ENCODE measurements around the gene FAM43B.
"Not testable (repeated sequence)": the region's sequence is repeated elsewhere in the genome, so short reads cannot be mapped to it uniquely, and the experiment has no call there.

The FAM43B gene

GRCh38 chr1:20507564-20508410 is 44.6 kb upstream of the FAM43B start, which contains the start of gene MUL1:
Gene MUL1 (minus strand): TSS chr1:20508151. CDS start chr1:20508024, 127 bp downstream.
- Histone ChIP-seq H3K27ac (ENCODE audit: low read length) (0 out of 2 replicates have a peak within 1 kb of the TSS, but pooled peaks have one; percentile 11), H3K4me3 (ENCODE audit: low read length) (peak within 1 kb of the TSS; percentile 94), H4K20me1 (ENCODE audit: insufficient read depth, low read length) (no peaks in the 10 kb centered on the region), H3K4me1 (ENCODE audit: low read length) (peaks cover 16% of the 10 kb centered on the region), H2AFZ (ENCODE audit: low read depth, low read length) (peak within 1 kb of the TSS; percentile 65), H3K9me3 (ENCODE audit: insufficient read depth, low read length) (no peaks in the 10 kb centered on the region), H3K4me2 (ENCODE audit: low read length) (peak within 1 kb of the TSS; percentile 95), H3K36me3 (replicated peaks; ENCODE audit: low read depth, low read length) (no peaks in the 10 kb centered on the region), H3K27me3 (ENCODE audit: low read depth, low read length) (no peaks in the 10 kb centered on the region), H3K79me2 (ENCODE audit: low read length) (peaks cover 24% of the 10 kb centered on the region), H3K9ac (ENCODE audit: low read length) (peak within 1 kb of the TSS; percentile 75)
- TF ChIP-seq EZH2phosphoT487 (IDR thresholded peaks at IDR 0.05; ENCODE audit: low read depth) = no peak

DNA sequence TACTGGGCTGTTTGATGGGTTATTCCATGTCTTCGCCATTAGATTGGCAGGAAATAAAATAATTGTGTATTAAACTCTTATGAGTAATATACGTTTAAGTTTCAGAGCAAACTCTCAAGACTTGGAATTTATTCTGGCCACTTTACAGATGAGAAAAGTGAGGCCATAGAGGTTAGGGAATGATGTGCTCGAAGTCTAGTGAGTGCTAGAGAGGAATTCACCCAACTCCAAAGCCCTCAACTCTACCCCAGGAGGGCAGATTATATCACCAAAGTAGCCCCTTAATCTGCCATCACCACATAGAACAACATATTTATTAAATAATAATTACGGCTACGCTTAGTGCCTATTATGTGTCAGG is 44.0 kb upstream of the FAM43B start:
- Histone ChIP-seq H3K9ac (ENCODE audit: low read length) (peak overlapping the region; percentile 47), H3K4me2 (ENCODE audit: low read length) (peak overlapping the region; percentile 54), H3K9me3 (ENCODE audit: insufficient read depth, low read length) (no peaks in the 10 kb centered on the region), H4K20me1 (ENCODE audit: insufficient read depth, low read length) (no peaks in the 10 kb centered on the region), H3K79me2 (ENCODE audit: low read length) (peaks cover 24% of the 10 kb centered on the region), H3K27me3 (ENCODE audit: low read depth, low read length) (no peaks in the 10 kb centered on the region), H3K36me3 (replicated peaks; ENCODE audit: low read depth, low read length) (no peaks in the 10 kb centered on the region), H3K4me1 (ENCODE audit: low read length) (peaks cover 16% of the 10 kb centered on the region), H3K27ac (ENCODE audit: low read length) (no peak overlapping the region), H3K4me3 (ENCODE audit: low read length) (peak overlapping the region; percentile 94), H2AFZ (ENCODE audit: low read depth, low read length) (peak overlapping the region; percentile 51)
- no peak for TF ChIP-seq EZH2phosphoT487 (IDR thresholded peaks at IDR 0.05; ENCODE audit: low read depth)
- no peak for TF ChIP-seq CTCF (IDR thresholded peaks at IDR 0.05; ENCODE audit: low read depth, low read length)

DNA sequence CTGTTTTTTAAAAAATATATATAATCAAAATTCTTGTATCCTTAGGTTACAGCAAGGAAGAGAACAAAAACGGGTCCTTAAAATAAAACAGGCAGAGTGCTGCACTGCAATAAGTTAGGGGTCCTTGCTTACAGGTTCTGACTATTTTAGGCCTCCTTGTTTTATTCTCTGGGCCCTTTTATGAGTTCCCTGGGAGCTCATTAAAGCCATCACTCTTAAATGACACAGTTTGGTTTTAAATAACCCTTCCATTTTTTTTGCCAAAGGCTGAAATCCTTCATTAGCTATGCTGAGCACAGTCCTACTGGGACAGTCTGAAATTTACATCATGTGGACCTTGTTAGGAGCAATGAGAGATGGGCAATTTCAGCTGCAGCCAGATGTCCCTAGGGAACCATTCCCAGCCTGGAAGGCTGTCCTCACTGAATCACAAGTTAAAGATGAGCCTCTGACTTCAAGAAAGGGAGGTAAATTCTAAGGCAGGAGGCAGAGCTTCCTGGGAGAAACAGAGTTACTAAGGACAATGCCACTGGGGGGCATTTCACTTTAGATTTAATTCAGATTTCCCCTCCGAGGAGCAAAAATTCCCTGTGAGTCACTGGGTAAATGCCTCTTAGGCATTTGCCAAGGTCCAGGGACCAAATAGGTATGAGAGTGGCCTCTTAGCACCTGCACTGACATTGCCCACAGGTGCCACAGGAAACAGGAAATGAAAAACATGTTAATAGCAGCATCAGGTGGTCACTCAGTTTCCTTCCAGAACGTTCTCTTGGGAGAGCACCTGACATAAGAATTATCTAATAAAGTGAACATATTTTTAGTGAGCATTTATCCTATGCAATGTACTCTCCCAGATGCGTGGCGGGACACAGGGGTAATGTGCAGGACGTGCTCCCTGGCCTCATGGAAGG is 40.6 kb upstream of the FAM43B start:
- Histone ChIP-seq H3K36me3 (replicated peaks; ENCODE audit: low read depth, low read length) (no peaks in the 10 kb centered on the region), H3K27ac (ENCODE audit: low read length) (peak overlapping the region; percentile 13; the same call in 1 of the 2 replicates), H3K27me3 (ENCODE audit: low read depth, low read length) (no peaks in the 10 kb centered on the region), H2AFZ (ENCODE audit: low read depth, low read length) (no peak overlapping the region), H3K4me2 (ENCODE audit: low read length) (peak overlapping the region; percentile 37), H3K9me3 (ENCODE audit: insufficient read depth, low read length) (no peaks in the 10 kb centered on the region), H3K4me3 (ENCODE audit: low read length) (no peak overlapping the region), H4K20me1 (ENCODE audit: insufficient read depth, low read length) (no peaks in the 10 kb centered on the region), H3K4me1 (ENCODE audit: low read length) (peaks cover 23% of the 10 kb centered on the region), H3K79me2 (ENCODE audit: low read length) (peaks cover 12% of the 10 kb centered on the region), H3K9ac (ENCODE audit: low read length) (no peak overlapping the region)
- TF ChIP-seq EZH2phosphoT487 (IDR thresholded peaks at IDR 0.05; ENCODE audit: low read depth) (no peak), CTCF (IDR thresholded peaks at IDR 0.05; ENCODE audit: low read depth, low read length) (no peak)

DNA sequence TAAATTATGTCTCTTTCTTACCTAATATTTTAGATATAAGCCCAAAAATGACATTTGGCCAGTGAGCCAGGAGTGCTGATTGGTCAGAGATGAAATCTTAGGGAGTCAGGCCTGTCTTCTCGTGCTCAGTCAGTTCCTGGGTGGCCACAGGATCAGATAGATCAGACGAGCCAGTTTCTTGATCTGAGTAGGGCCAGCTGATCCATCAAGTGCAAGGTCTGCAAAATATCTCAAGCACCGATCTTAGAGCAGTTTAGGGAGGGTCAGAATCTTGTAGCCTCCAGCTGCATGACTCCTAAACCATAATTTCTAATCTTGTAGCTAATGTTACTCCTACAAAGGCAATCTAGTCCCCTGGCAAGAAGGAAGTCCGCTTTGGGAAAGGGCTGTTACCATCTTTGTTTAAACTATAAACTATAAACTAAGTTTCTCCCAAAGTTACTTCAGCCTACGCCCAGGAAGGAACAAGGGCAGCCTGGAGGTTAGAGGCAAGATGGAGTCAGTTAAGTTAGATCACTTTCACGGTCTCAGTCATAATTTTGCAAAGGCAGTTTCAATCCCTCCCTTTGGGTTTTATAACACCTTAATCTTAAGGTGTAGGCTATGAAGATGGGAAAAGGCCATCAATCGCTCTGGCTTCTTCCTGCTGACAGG is 32.6 kb upstream of the FAM43B start:
- H2AFZ ChIP-seq (ENCODE audit: low read depth, low read length); H4K20me1 ChIP-seq (ENCODE audit: insufficient read depth, low read length); H3K79me2 ChIP-seq (ENCODE audit: low read length); H3K9ac ChIP-seq (ENCODE audit: low read length); H3K27ac ChIP-seq (ENCODE audit: low read length); H3K36me3 ChIP-seq (replicated peaks; ENCODE audit: low read depth, low read length); H3K4me3 ChIP-seq (ENCODE audit: low read length); H3K9me3 ChIP-seq (ENCODE audit: insufficient read depth, low read length); H3K4me2 ChIP-seq (ENCODE audit: low read length); H3K4me1 ChIP-seq (ENCODE audit: low read length); H3K27me3 ChIP-seq (ENCODE audit: low read depth, low read length): not testable (repeated sequence)
